CD4-positive, alpha-beta T cell (primary cell): Measurements from ENCODE around the gene B3GALT5. TPM values are rescaled to one million over a fixed set of nuclear protein-coding genes. Genes with fewer than 3 reads are reported as not detected.

Experiments used
- ATAC-seq: fragments of 200-7000 bp; cut with Tn5 transposase; one replicate; pipeline ENCODE4 v1.10.0; 2022; ENCODE audit warnings: mild to moderate bottlenecking; ENCODE audit not compliant: poor library complexity
- CTCF ChIA-PET: fragments of 350-600 bp; sonication (Branson Sonifier 250); formaldehyde crosslinking; loops from one replicate; lab custom pipeline; 2021; ENCODE audit warnings: antibody characterized with exemption, inconsistent platforms; lab: Charles Lee
- POLR2A ChIA-PET: fragments of 350-600 bp; sonication (Branson Sonifier 250); formaldehyde crosslinking; loops from one replicate; lab custom pipeline; 2021; ENCODE audit warnings: antibody characterized with exemption, inconsistent platforms; lab: Charles Lee
- DNase-seq, 14 experiments: peaks; one replicate each; pipeline ENCODE4 v3.0.0-alpha.2; 2013 to 2020; ENCODE audit warnings: mixed read lengths in 2 of 14
- H3K27ac ChIP-seq, 2 donors: one replicate each; pipeline versions ENCODE4 v1.5.1 to v1.7.0; 2013; ENCODE audit warnings: low read length in 2 of 2, low read depth in 1 of 2, mild to moderate bottlenecking in 1 of 2
- H3K27me3 ChIP-seq, 2 experiments: 1 replicate in 1 of 2; 2 replicates in 1 of 2; pipeline versions ENCODE4 v1.6.1 to v1.7.0; 2013; ENCODE audit warnings: low read length in 2 of 2, control low read depth in 1 of 2, mild to moderate bottlenecking in 1 of 2, moderate library complexity in 1 of 2; ENCODE audit not compliant: insufficient read depth in 2 of 2, control insufficient read depth in 1 of 2
- H3K36me3 ChIP-seq: one replicate; pipeline ENCODE4 v1.6.1; 2013; ENCODE audit warnings: low read length, control low read depth; ENCODE audit not compliant: insufficient read depth
- H3K4me1 ChIP-seq: one replicate; pipeline ENCODE4 v1.6.1; 2013; ENCODE audit warnings: low read length, control low read depth; ENCODE audit not compliant: insufficient read depth
- H3K4me3 ChIP-seq: one replicate; pipeline ENCODE4 v1.5.1; 2013; ENCODE audit warnings: mild to moderate bottlenecking, low read length, moderate library complexity
- H3K9me3 ChIP-seq, 2 experiments: 1 replicate in 1 of 2; 2 replicates in 1 of 2; pipeline versions ENCODE4 v1.6.1 to v1.7.0; 2013; ENCODE audit warnings: low read length in 2 of 2, mild to moderate bottlenecking in 2 of 2, control low read depth in 1 of 2, moderate library complexity in 1 of 2; ENCODE audit not compliant: control insufficient read depth in 1 of 2, insufficient read depth in 1 of 2
- H3K27ac Mint-ChIP-seq: one replicate; pipeline ENCODE4 v1.8.0; 2020; ENCODE audit warnings: mixed read lengths
- H3K27me3 Mint-ChIP-seq: one replicate; pipeline ENCODE4 v1.8.0; 2021; ENCODE audit warnings: mixed read lengths
- H3K36me3 Mint-ChIP-seq: one replicate; pipeline ENCODE4 v1.8.0; 2021; ENCODE audit warnings: low read depth, mixed read lengths
- H3K4me1 Mint-ChIP-seq: one replicate; pipeline ENCODE4 v1.8.0; 2021; ENCODE audit warnings: low read depth, mixed read lengths
- H3K4me3 Mint-ChIP-seq: one replicate; pipeline ENCODE4 v1.8.0; 2020; ENCODE audit warnings: mild to moderate bottlenecking, mixed read lengths
- H3K9me3 Mint-ChIP-seq: one replicate; pipeline ENCODE4 v1.8.0; 2020; ENCODE audit warnings: mixed read lengths
- intact Hi-C, 2 experiments: fragments of 100-400 bp; cut with DNase I in 1 of 2; cut with micrococcal nuclease in 1 of 2; formaldehyde crosslinking; loops; one replicate each; pipeline versions ENCODE4 v1.15.1 to v1.9.0; 2023 to 2025; cut with DNase I, micrococcal nuclease
- total RNA-seq, 174 experiments: library from RNA in 2 of 174; stranded (reverse) in 2 of 174; gene quantifications; one replicate each; pipeline ENCODE4 v1.2.3 and lab custom pipeline; 2021 to 2026
- TF ChIP-seq, protein P1 (sequence below): fragments of 200-600 bp; IDR thresholded peaks from one replicate; pipeline ENCODE4 v1.8.0; 2022; ENCODE audit warnings: antibody characterized with exemption, mild to moderate bottlenecking

B3GALT5 gene
- total RNA-seq, 2 experiments from 2014 or later = not detected

DNA sequence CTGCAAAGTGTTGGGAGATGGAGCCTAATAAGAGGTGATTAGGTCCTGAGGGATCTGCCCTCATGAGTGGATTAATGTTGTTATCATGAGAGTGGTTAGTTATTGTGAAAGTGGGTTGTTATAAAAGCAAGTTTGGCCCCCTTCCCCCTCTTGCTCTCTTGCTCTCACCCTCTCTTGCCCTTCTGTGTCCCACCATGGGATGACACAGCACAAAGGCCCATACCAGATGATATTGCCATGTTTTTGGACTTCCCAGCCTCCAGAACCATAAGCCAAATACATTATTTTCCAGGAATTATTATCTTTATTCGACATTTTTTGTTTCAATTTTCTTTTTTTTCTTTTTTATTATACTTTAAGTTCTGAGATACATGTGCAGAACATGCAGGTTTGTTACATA is 90.8 kb downstream of the B3GALT5 start:
- DNase-seq = no peak
- Mint-ChIP-seq H3K4me3 (no peak overlapping the region), H3K9me3 (peaks cover 3% of the 10 kb centered on the region), H3K27ac (no peak overlapping the region), H3K27me3 (peaks cover 9% of the 10 kb centered on the region), H3K36me3 (no peaks in the 10 kb centered on the region), H3K4me1 (no peaks in the 10 kb centered on the region)
- Histone ChIP-seq H3K27me3 (no peaks in the 10 kb centered on the region), H3K27ac (no peak overlapping the region), H3K4me1 (no peaks in the 10 kb centered on the region), H3K36me3 (no peaks in the 10 kb centered on the region), H3K4me3 (no peak overlapping the region), H3K9me3 (peaks cover 6% of the 10 kb centered on the region in 2 experiments)
- POLR2A ChIA-PET = no interaction called here
- intact Hi-C loops = no loop called here
- TF ChIP-seq, protein P1, sequence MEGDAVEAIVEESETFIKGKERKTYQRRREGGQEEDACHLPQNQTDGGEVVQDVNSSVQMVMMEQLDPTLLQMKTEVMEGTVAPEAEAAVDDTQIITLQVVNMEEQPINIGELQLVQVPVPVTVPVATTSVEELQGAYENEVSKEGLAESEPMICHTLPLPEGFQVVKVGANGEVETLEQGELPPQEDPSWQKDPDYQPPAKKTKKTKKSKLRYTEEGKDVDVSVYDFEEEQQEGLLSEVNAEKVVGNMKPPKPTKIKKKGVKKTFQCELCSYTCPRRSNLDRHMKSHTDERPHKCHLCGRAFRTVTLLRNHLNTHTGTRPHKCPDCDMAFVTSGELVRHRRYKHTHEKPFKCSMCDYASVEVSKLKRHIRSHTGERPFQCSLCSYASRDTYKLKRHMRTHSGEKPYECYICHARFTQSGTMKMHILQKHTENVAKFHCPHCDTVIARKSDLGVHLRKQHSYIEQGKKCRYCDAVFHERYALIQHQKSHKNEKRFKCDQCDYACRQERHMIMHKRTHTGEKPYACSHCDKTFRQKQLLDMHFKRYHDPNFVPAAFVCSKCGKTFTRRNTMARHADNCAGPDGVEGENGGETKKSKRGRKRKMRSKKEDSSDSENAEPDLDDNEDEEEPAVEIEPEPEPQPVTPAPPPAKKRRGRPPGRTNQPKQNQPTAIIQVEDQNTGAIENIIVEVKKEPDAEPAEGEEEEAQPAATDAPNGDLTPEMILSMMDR = no peak
- ATAC-seq = no peak
- CTCF ChIA-PET = no interaction called here

DNA sequence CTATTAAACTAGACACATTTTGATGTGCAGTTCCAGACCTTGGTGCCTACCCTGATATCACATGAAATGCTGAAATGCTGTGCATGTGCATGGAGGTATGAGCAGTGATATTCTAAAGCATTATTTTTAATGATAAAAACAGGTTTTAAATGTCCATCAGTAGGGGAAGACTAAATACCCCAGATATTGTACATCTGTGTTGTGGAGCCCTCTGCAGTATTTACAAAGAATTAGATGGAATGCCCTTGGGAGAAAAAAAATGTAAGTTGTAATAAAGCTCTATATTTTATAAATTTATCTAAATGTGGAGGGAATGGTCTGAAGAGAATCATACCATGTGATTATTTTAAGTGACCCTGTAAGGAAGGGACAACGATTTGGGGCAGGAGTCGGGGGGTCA is 93.1 kb downstream of the B3GALT5 start:
- Histone ChIP-seq H3K36me3 (no peaks in the 10 kb centered on the region), H3K9me3 (peaks cover 6 to 7% of the 10 kb centered on the region in 2 experiments), H3K27ac (no peak overlapping the region), H3K27me3 (no peaks in the 10 kb centered on the region), H3K4me3 (no peak overlapping the region), H3K4me1 (no peaks in the 10 kb centered on the region)
- Mint-ChIP-seq H3K36me3 (no peaks in the 10 kb centered on the region), H3K9me3 (peaks cover 3% of the 10 kb centered on the region), H3K4me1 (no peaks in the 10 kb centered on the region), H3K4me3 (no peak overlapping the region), H3K27ac (no peak overlapping the region), H3K27me3 (peaks cover 5% of the 10 kb centered on the region)
- ATAC-seq (no peak), DNase-seq (no peak)
- intact Hi-C loops = no loop called here
- ChIA-PET CTCF (no interaction called here), POLR2A (no interaction called here)
- TF ChIP-seq, protein P1 = no peak

DNA sequence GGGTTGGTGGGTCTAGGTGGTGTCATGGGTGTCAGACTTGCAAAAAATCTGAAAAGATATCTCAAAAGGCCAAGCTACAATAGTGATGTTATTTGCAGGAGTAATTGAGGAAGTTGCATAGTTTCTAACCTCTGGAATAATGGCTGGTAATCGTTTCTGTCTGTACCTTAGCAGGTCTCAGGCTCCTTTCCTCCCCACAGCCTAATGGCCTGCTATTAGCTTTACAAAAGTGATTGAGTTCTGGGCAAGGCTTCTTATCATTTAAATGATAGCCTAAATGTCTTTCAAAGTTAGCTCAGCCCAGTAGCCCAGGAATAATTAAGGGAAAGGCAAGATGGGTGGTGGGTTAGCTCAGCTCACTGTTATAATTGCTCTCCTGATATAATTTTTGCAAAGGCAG is 94.6 kb downstream of the B3GALT5 start:
- no peak overlapping the region for H3K4me3 Mint-ChIP-seq
- Histone ChIP-seq H3K4me3 (no peak overlapping the region), H3K27me3 (no peaks in the 10 kb centered on the region), H3K4me1 (no peaks in the 10 kb centered on the region), H3K9me3 (peaks cover 6 to 11% of the 10 kb centered on the region in 2 experiments), H3K36me3 (no peaks in the 10 kb centered on the region), H3K27ac (no peak overlapping the region)
- H3K27ac Mint-ChIP-seq = no peak overlapping the region
- H3K27me3 Mint-ChIP-seq = peaks cover 5% of the 10 kb centered on the region
- CTCF ChIA-PET = no interaction called here
- no peaks in the 10 kb centered on the region for H3K36me3 Mint-ChIP-seq
- no peak for DNase-seq
- TF ChIP-seq, protein P1 = no peak
- ATAC-seq = no peak
- intact Hi-C loops = no loop called here
- H3K9me3 Mint-ChIP-seq = peaks cover 3% of the 10 kb centered on the region
- POLR2A ChIA-PET = no interaction called here
- H3K4me1 Mint-ChIP-seq = no peaks in the 10 kb centered on the region
